Fibroblast of pulmonary artery (primary cell): ENCODE measurements around the gene DNAJC16.

ENCODE experiments used
- DNase-seq: peaks from one replicate; pipeline ENCODE4 v3.0.0-alpha.2; 2010; ENCODE audit warnings: low read depth
- H3K4me3 ChIP-seq: replicated peaks from 2 replicates; pipeline ENCODE4 v1.5.1; 2011; ENCODE audit warnings: low read depth, mild to moderate bottlenecking, control low read depth, low read length, moderate library complexity
- CTCF ChIP-seq: IDR thresholded peaks from 2 replicates; pipeline ENCODE4 v1.5.1; 2011; ENCODE audit warnings: mild to moderate bottlenecking, control low read depth, low read length, inconsistent platforms; ENCODE audit errors: missing control alignments

Gene DNAJC16

GRCh38 chr1:15575549-15576150 lies 49.0 kb downstream of the DNAJC16 start:
- H3K4me3 ChIP-seq: no peak overlapping the region
- no peak for TF ChIP-seq CTCF
- DNase-seq: no peak

GRCh38 chr1:15577691-15578090 lies 51.0 kb downstream of the DNAJC16 start:
- DNase-seq: no peak
- H3K4me3 ChIP-seq: no peak overlapping the region

GRCh38 chr1:15578921-15579682 lies 52.5 kb downstream of the DNAJC16 start:
- no peak overlapping the region for H3K4me3 ChIP-seq
- no peak for TF ChIP-seq CTCF
- DNase-seq: no peak

More at GRCh38 chr1:15577691-15578090, 51.0 kb downstream of the DNAJC16 start:
- TF ChIP-seq CTCF: no peak

GRCh38 chr1:15579683-15580047 lies 53.0 kb downstream of the DNAJC16 start:
- no peak for TF ChIP-seq CTCF
- no peak for DNase-seq
- no peak overlapping the region for H3K4me3 ChIP-seq

- H3K4me3 ChIP-seq: no peak overlapping the region
- TF ChIP-seq CTCF: no peak
- no peak for DNase-seq
These were observed 56.5 kb downstream of the DNAJC16 start for GRCh38 chr1:15583016-15583706.

GRCh38 chr1:15584489-15585363 lies 58.1 kb downstream of the DNAJC16 start, which contains the start of gene AGMAT:
Gene AGMAT (minus strand): TSS chr1:15585051. CDS start chr1:15584967, 84 bp downstream.
- TF ChIP-seq CTCF: peak; percentile 30
- H3K4me3 ChIP-seq: peak within 1 kb of the TSS; percentile 42
- DNase-seq: peak; percentile 25
